ENCODE results near the gene OR1F1. TPM values are rescaled to one million over a fixed set of nuclear protein-coding genes. Genes with fewer than 3 reads are reported as not detected.

Gene OR1F1
- total RNA-seq, 1 donor from 2014 or later, result 0.37 TPM

DNA sequence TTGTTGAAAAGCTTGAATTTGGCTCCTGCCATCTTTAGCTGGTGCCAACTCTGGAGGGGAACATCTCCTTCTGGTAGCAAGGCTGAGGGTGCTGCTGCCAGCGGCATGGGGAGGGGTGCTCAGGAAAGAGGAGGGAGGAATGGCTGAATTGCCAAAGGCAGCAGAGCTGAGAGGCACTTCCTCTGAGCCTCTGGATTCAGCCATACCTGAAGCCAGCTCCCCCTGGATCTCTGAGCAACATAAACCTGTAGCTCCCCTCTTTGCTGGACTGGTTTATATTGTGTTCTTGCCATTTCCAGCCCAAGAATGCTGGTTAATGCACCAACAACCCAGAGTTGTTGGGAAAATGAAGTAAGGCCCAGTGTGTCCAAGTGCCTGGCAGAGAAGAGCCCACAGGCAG lies 61.0 kb downstream of the OR1F1 start:
- peaks cover 10% of the 10 kb centered on the region for H3K27me3 Mint-ChIP-seq (ENCODE audit: low read depth)
- no peak overlapping the region for H3K27ac Mint-ChIP-seq (ENCODE audit: unreplicated experiment)
- no peaks in the 10 kb centered on the region for H3K36me3 Mint-ChIP-seq (ENCODE audit: low read depth)
- H3K4me3 Mint-ChIP-seq (ENCODE audit: unreplicated experiment), result no peak overlapping the region
- DNase-seq (ENCODE audit: low spot score), result no peak
- no peaks in the 10 kb centered on the region for H3K9me3 Mint-ChIP-seq (ENCODE audit: low read depth)
- TF ChIP-seq CTCF (IDR thresholded peaks at IDR 0.05), result no peak
- H3K4me1 Mint-ChIP-seq (ENCODE audit: low read depth), result no peaks in the 10 kb centered on the region

DNA sequence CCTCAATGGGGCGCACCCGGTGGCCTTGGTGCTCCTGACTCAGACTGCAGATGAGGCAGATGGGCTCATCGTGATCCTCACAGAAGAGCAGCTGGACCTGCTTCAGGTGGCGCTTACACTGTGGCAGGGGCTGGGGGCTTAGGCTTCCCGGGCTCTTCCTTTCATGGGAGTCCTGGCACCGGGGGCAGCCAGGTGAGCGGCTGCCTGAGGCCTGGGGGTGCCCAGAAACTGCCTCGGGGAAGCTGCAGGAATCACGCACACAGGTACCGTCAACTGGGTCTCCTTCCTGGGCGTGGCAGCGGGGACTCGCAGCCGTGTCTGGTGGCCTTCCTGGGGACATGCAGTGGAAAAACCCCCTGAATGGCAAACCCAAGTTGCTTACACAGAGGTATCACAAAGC lies 61.4 kb downstream of the OR1F1 start:
- DNase-seq (ENCODE audit: low spot score), result no peak
- TF ChIP-seq CTCF (IDR thresholded peaks at IDR 0.05), result no peak
- H3K36me3 Mint-ChIP-seq (ENCODE audit: low read depth), result no peaks in the 10 kb centered on the region
- no peaks in the 10 kb centered on the region for H3K9me3 Mint-ChIP-seq (ENCODE audit: low read depth)
- H3K4me3 Mint-ChIP-seq (ENCODE audit: unreplicated experiment), result no peak overlapping the region
- H3K27me3 Mint-ChIP-seq (ENCODE audit: low read depth), result peaks cover 6% of the 10 kb centered on the region
- no peaks in the 10 kb centered on the region for H3K4me1 Mint-ChIP-seq (ENCODE audit: low read depth)
- H3K27ac Mint-ChIP-seq (ENCODE audit: unreplicated experiment), result no peak overlapping the region

DNA sequence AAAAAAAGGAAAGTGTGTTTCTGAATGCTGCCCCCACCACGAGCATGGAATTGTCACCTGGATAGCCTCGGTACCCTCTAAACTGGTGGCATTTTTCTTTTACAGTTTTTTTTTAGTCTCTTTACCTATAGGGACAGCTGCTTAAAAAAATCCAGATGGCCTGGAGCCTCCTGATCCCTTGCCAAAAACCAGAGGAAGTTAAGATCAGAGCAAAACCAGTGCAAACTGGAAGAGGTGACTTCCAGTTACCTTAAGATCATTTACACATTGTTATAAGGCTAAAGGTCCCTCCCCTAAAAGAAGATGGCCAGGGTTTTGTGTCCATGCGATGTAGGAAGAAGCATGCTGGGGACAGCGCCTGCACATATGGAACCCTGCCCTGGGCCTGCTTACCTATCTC lies 65.0 kb downstream of the OR1F1 start:
- TF ChIP-seq CTCF (IDR thresholded peaks at IDR 0.05), result no peak
- peaks cover under 1% of the 10 kb centered on the region for H3K27me3 Mint-ChIP-seq (ENCODE audit: low read depth)
- no peaks in the 10 kb centered on the region for H3K36me3 Mint-ChIP-seq (ENCODE audit: low read depth)
- no peak overlapping the region for H3K27ac Mint-ChIP-seq (ENCODE audit: unreplicated experiment)
- H3K4me1 Mint-ChIP-seq (ENCODE audit: low read depth), result no peaks in the 10 kb centered on the region
- no peaks in the 10 kb centered on the region for H3K9me3 Mint-ChIP-seq (ENCODE audit: low read depth)
- no peak overlapping the region for H3K4me3 Mint-ChIP-seq (ENCODE audit: unreplicated experiment)
- no peak for DNase-seq (ENCODE audit: low spot score)

- peaks cover 2% of the 10 kb centered on the region for H3K27me3 Mint-ChIP-seq (ENCODE audit: low read depth)
- no peak overlapping the region for H3K4me3 Mint-ChIP-seq (ENCODE audit: unreplicated experiment)
- no peaks in the 10 kb centered on the region for H3K9me3 Mint-ChIP-seq (ENCODE audit: low read depth)
- H3K36me3 Mint-ChIP-seq (ENCODE audit: low read depth), result no peaks in the 10 kb centered on the region
- no peak overlapping the region for H3K27ac Mint-ChIP-seq (ENCODE audit: unreplicated experiment)
- TF ChIP-seq CTCF (IDR thresholded peaks at IDR 0.05), result no peak
- no peak for DNase-seq (ENCODE audit: low spot score)
- H3K4me1 Mint-ChIP-seq (ENCODE audit: low read depth), result no peaks in the 10 kb centered on the region
These were observed 66.3 kb downstream of the OR1F1 start for GRCh38 chr16:3254309-3254708.

Other genes with a start within 250 kb of the OR1F1 start
- not detected in 3 replicates for gene KREMEN2, start 223.9 kb upstream of the OR1F1 start, total RNA-seq
- gene PAQR4, start 218.9 kb upstream of the OR1F1 start, total RNA-seq, result 8.2 to 15.9 TPM (median 9.5 TPM) in 3 replicates
- gene PKMYT1, start 207.8 kb upstream of the OR1F1 start, total RNA-seq, result 6.2 to 23.2 TPM (median 7.2 TPM) in 3 replicates
- not detected in 3 replicates for gene CLDN9, start 175.3 kb upstream of the OR1F1 start, total RNA-seq
- 0.27 to 0.69 TPM in 2 of 3 replicates, not detected in the other for gene CLDN6, start 170.0 kb upstream of the OR1F1 start, total RNA-seq
- 156 to 177 TPM (median 165 TPM) in 3 replicates for gene TNFRSF12A, start 167.8 kb upstream of the OR1F1 start, total RNA-seq
- 74.0 to 101 TPM (median 79.3 TPM) in 3 replicates for gene HCFC1R1, start 164.3 kb upstream of the OR1F1 start, total RNA-seq
- 27.4 to 33.4 TPM (median 28.8 TPM) in 3 replicates for gene THOC6, start 164.2 kb upstream of the OR1F1 start, total RNA-seq
- gene BICDL2, start 151.3 kb upstream of the OR1F1 start, total RNA-seq, result not detected in 3 replicates
- gene MMP25, start 141.6 kb upstream of the OR1F1 start, total RNA-seq, result 0.34 TPM in 1 of 3 replicates, not detected in the others
- 7.3 to 21.0 TPM (median 17.8 TPM) in 3 replicates for gene IL32, start 122.6 kb upstream of the OR1F1 start, total RNA-seq
- not detected in 3 replicates for gene ZSCAN10, start 88.9 kb upstream of the OR1F1 start, total RNA-seq
- 12.9 to 13.7 TPM (median 13.2 TPM) in 3 replicates for gene ZNF205, start 75.6 kb upstream of the OR1F1 start, total RNA-seq
- 10.6 to 13.0 TPM (median 10.8 TPM) in 3 replicates for gene ZNF213, start 53.2 kb upstream of the OR1F1 start, total RNA-seq
- gene ZNF200, start 47.0 kb downstream of the OR1F1 start, total RNA-seq, result 6.6 to 7.8 TPM (median 7.6 TPM) in 3 replicates
- gene MEFV, start 68.4 kb downstream of the OR1F1 start, total RNA-seq, result not detected in 3 replicates
- gene ZNF263, start 95.3 kb downstream of the OR1F1 start, total RNA-seq, result 22.9 to 28.2 TPM (median 24.6 TPM) in 3 replicates
- 5.4 to 7.1 TPM (median 6.2 TPM) in 3 replicates for gene TIGD7, start 117.2 kb downstream of the OR1F1 start, total RNA-seq
- gene ZNF75A, start 117.3 kb downstream of the OR1F1 start, total RNA-seq, result 20.9 to 22.0 TPM (median 21.6 TPM) in 3 replicates
- gene OR2C1, start 167.7 kb downstream of the OR1F1 start, total RNA-seq, result not detected in 3 replicates
- gene ZSCAN32, start 212.8 kb downstream of the OR1F1 start, total RNA-seq, result 11.3 to 13.4 TPM (median 13.3 TPM) in 3 replicates
- gene ZNF174, start 213.0 kb downstream of the OR1F1 start, total RNA-seq, result 8.7 to 13.8 TPM (median 10.6 TPM) in 3 replicates

Measured in chondrocyte (in vitro differentiated cells).